Left renal pelvis (tissue), 4 donors: ENCODE results near the gene SAA4. TPM values are rescaled to one million over a fixed set of nuclear protein-coding genes. Genes with fewer than 3 reads are reported as not detected.
"Not testable (repeated sequence)": the region's sequence is repeated elsewhere in the genome, so short reads cannot be mapped to it uniquely, and the experiment has no call there.

ENCODE experiments used
- DNase-seq, 4 donors: peaks; one replicate each; pipeline ENCODE4 v3.0.0-alpha.2; 2013; ENCODE audit warnings: low read depth in 4 of 4, low spot score in 3 of 4
- polyA plus RNA-seq, 4 donors: library from polyadenylated mRNA; unstranded; fragments of 120-200 nt; gene quantifications; one replicate each; pipeline ENCODE4 v1.2.1, GENCODE V29; 2013; ENCODE audit not compliant: insufficient read length in 4 of 4

The SAA4 gene
- polyA plus RNA-seq, 4 donors = 0.22 TPM; not detected in 3

GRCh38 chr11:18191376-18191775 is 45.2 kb downstream of the SAA4 start:
- no peak for DNase-seq

- DNase-seq = not testable (repeated sequence)
Measured at GRCh38 chr11:18189476-18190245, 46.9 kb downstream of the SAA4 start.

GRCh38 chr11:18188796-18189195 is 47.8 kb downstream of the SAA4 start:
- DNase-seq = no peak

Other genes with a start within 250 kb of the SAA4 start
- gene SERGEF, start 223.8 kb downstream of the SAA4 start, polyA plus RNA-seq = 10 to 100 TPM; 11.0 to 20.1 (median 18.7) TPM
- gene TPH1, start 190.5 kb downstream of the SAA4 start, polyA plus RNA-seq = 1 to 10 TPM in 1 of 4 donors, under 1 TPM in 3; 0.52 to 1.7 (median 0.56) TPM
- 10 to 100 TPM; 21.8 to 45.1 (median 28.5) TPM for gene SAAL1, start 130.7 kb downstream of the SAA4 start, polyA plus RNA-seq
- gene MRGPRX3, start 104.2 kb downstream of the SAA4 start, polyA plus RNA-seq = not detected
- not detected for gene MRGPRX4, start 64.0 kb downstream of the SAA4 start, polyA plus RNA-seq
- under 1 TPM in 1 of 4 donors, not detected in 3; 0.45 TPM for gene SAA2, start 11.9 kb upstream of the SAA4 start, polyA plus RNA-seq
- under 1 TPM in 1 of 4 donors, not detected in 3; 0.60 TPM for gene SAA1, start 29.5 kb upstream of the SAA4 start, polyA plus RNA-seq
- 10 to 100 TPM; 17.2 to 24.9 (median 21.3) TPM for gene HPS5, start 85.3 kb upstream of the SAA4 start, polyA plus RNA-seq
- gene GTF2H1, start 85.8 kb upstream of the SAA4 start, polyA plus RNA-seq = 10 to 100 TPM; 46.9 to 61.2 (median 53.1) TPM
- 100 to 1,000 TPM; 224 to 392 (median 302) TPM for gene LDHA, start 157.8 kb upstream of the SAA4 start, polyA plus RNA-seq
- 1 to 10 TPM in 1 of 4 donors, under 1 TPM in 2, not detected in 1; 0.21 to 1.2 (median 0.34) TPM for gene LDHC, start 175.5 kb upstream of the SAA4 start, polyA plus RNA-seq
- gene LDHAL6A, start 219.1 kb upstream of the SAA4 start, polyA plus RNA-seq = 1 to 10 TPM in 3 of 4 donors, under 1 TPM in 1; 0.42 to 1.3 (median 1.2) TPM